ENCODE measurements around the gene FXYD1.

GRCh38 chr19:35124098-35125060, 14.2 kb upstream of the FXYD1 start:
- TF ChIP-seq GATA2 (IDR thresholded peaks at IDR 0.05; ENCODE audit: low read depth, low read length) (no peak), GATA3 (IDR thresholded peaks at IDR 0.05; ENCODE audit: low read depth, low read length) (no peak)
